ENCODE measurements around the gene SLC22A2.

The SLC22A2 gene

DNA sequence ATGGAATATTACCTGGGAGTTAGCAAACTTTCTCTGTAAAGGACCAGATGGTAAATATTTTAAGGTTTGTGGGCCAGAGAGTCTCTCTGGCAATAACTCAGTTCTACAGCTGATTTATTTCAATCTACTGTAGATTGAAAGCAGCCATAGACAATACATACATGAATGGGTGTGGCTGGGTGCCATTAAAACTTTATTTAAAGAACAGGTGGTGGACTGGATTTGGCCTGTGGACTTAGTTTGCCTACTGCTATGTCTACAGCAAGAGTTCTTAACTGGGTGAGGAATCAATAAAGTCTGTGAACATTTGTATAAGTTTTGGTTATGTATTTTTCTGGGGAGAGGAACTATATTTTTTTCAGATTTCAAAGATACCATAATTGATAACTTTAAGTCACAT is 55.1 kb downstream of the SLC22A2 start:
- DNase-seq, result no peak

DNA sequence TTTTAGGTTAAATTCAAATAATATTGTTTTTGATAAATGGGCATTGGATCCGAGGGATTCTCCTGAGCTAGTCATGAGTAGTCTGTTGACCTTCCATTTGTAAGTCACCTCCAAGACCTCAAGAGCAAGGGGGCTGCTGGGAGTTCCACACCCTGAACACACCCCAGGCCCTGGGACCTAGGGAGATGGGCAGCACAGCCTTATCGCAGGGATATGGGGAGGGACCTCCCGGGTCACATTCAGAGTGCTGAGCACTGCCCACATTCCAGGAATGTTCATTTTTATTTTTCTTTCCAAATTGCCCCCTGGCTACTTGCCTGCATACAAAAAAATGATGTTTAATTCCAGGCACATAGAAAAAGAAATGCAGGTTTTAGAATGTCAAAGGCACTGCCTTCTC is 55.5 kb downstream of the SLC22A2 start:
- no peak for DNase-seq

DNA sequence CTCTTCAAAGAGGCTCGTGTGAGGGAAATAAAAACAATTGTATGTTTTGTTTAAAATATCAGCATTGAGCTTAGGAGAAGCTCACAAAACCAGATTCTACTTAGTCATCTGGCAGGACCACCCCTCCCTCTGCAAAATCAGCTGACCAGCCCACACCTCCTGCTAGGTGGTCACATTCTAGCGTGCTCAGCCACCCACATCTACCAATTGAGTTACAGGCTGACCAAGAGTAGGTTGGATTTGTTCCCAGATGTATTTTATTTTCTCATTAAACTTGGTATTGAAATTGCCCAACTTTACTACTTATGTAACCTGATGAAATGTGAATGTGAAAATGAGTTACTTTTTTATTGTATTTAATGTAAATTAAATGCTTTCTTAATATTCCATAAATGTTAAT is 56.2 kb downstream of the SLC22A2 start:
- DNase-seq, result no peak

DNA sequence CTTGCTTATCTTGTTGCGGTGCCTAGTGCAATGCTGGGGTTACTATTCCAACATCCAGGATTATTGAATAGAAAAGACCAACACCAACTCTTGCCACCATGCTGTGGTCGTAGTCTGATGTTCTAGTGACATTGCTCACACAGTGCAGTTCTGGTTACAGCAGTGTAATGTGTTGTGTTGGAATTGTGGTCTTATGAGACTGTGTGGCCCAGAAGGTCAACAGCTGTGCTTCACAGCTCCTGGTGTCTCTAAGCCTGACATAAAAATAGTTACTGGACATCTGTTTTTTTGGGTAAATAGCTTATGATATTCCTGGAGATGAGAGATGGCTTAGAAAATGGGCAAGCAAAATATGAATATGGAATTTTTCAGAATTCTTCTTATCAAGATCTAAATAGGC is 57.6 kb downstream of the SLC22A2 start:
- DNase-seq, result no peak

DNA sequence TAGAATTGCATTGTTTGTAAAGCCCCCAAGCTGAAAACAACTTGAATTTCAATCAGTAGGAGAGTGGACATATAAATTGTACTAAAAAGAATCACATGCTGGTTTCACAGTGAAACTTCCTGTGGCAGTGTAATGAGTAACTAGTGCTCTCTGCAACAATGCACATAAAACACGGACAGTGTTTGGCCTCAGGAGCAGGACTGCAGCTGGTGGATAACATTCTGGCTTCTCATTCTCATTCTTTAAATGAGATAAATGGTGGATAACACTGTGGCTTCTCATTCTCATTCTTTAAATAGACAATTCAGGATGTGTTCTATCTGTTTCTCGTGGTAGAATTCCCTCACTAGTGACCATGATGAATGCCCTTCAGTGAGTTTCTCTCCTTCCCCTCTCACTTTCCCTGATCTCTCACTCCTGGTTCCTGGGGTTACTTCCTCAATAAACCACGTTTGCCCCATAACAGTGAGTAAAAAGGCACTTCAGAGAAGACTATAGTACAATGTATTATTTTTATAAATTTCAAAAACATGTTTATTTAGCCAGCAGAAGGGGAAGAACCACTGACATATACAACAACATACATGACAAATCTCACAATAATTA is 59.9 kb downstream of the SLC22A2 start:
- no peak for DNase-seq

DNA sequence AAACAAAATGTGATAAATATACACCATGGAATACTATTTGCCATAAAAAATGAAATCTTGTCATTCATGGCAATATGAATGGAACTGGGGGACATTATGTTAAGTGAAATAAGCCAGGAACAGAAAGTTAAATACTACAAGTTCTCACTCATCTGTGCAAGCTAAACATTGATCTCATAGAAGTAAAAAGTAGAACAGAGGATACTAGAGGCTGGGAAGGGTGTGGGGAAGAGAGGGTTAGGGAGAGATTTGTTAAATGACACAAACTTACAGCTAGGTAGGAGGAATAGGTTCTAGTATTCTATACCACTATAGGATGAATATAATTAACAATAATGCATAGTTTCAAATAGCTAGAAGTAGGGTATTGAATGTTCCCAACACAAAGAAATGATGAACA is 61.0 kb downstream of the SLC22A2 start:
- no peak for DNase-seq

DNA sequence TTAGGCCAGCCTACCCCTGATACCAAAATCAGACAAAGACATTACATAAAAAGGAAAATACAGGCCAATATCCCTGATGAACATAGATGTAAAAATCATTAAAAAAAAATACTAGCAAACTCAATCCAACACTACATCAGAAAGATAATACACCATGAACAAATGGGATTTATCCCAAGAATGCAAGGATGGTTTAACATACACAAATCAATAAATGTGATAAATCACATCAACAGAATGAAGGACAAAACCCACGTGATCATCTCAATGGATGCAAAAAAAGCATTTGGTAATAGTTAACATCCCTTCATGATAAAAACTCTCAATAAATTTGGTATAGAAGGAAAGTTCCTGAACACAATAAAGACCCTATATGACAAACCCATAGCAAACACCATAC is 63.8 kb downstream of the SLC22A2 start:
- DNase-seq, result no peak

DNA sequence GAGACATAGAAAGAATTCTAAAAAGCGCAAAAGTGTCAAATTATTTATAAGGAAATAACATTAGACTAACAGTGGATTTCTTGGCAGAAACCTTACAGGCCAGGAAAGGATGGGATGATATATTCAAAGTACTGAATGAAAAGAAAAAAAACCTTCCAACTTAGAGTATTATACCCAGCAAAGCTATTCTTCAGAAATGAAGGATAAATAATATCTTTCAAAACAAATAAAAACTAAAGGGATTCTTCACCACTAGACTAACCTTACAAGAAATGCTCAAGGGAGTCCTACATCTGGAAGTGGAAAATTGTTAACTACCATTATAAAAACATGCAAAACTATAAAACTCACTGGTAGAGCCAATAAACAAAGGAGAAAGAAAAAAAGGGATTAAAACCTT is 65.8 kb downstream of the SLC22A2 start:
- DNase-seq, result no peak

DNA sequence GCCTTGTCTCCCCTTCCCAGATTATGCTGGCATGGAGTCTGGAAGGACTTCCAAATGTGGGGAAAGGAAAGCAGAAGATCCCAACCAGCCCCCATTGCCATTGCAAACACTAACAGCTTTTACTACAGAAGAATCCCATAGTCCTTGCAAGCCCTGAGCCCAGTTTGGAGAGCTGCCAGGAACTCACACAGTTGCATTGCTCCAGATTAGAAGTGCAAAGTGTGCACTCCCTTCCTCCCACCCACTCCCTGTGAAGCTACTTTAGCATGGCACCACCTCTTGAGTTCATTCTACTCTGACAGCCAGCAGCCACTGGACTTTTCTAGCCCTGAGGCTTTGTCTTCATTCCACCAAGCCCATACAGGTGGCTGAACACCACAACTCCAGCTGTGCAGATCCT is 67.6 kb downstream of the SLC22A2 start:
- DNase-seq, result no peak

DNA sequence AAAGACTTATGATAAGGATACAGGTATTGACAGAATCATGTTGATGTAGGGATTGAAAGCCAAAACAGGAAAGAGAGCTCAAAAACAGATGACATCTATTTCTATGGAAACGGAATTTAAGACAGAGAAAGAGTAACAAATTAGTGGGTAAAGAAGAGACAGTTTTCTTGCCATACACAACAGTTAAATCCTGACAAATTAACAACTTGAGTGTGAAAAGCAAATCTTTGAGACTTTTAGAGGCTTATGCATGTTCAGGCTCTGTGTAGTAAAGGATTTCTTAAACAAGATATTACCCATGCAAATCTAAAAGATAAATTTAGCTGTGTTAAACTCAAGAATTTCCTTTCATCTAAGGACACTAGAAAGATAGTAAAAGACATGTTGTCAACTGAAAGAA is 68.5 kb downstream of the SLC22A2 start:
- DNase-seq, result no peak

DNA sequence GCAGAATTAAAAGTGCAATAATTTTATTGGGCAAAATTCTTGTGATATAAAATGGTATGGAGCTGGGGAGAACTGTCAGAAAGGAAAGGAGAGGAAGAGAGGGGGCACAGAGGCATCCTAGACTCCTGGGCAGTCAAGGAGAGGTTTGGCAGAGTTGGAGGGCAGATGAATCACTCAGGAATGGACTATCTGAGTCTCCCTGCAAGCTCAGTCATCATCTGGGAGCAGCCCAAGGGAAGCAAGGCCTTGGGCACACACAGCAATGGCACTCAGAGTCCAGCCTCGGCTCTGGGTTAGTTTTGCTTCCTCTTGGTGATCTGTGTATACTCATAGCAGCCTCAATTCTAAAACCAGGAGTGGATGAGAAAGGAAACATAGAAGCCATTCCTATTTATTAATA is 69.8 kb downstream of the SLC22A2 start:
- DNase-seq, result no peak

DNA sequence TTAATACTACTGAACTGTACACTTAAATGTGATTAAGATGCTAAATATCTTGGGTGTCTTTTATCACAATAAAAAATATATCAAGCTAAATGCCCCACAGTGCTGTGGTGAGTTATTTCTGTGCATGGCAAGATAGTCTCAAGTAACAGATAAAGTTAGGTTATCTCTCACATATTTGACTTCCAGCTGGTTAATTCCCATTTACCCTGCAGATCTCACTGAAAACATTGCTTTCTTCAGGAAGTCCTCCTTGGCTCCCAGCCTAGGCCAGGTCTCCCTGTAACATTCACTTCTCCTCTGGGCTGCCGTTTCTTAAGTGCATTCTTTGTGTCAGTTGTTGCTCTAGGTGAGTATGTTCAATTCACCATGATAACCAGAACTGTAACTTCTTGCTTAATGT is 77.9 kb downstream of the SLC22A2 start:
- DNase-seq, result no peak

DNA sequence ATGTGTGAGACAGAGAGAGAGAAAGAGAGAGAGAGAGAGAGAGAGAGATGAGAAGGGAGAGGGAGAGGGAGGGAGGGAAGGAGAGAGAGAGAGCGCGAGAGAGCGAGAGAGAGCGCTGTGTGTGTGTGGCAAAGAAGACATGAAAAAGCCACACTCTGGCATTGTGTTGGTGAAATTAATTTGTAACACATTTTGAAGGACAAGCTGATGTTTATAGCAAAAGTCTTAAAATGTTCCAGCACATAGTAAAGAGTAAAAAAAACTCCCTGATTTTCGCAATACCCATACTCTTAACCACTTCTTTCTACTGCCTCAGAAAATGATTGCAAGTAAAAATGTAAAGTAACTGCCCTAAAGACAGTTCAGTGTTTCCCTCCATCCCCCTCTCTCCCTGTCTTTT is 80.3 kb downstream of the SLC22A2 start:
- no peak for DNase-seq

DNA sequence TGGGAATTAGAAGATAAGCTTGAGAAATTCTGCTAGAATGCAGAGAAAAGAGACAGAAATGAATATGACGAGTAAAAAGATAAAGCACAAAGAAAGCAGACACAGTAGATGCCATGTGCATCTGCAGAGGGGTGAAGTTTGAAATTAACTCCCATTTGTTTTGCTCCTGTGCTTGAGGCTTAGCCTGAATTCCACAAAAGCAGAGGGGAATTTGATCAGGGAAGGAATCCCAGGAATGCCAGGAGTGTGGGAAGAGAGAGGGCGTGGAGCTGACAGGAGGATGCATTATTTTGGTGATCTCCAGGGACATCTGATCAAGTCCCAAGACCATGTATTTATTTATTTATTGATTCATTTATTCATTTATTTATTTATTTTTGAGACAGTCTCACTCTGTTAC is 81.4 kb downstream of the SLC22A2 start:
- no peak for DNase-seq

DNA sequence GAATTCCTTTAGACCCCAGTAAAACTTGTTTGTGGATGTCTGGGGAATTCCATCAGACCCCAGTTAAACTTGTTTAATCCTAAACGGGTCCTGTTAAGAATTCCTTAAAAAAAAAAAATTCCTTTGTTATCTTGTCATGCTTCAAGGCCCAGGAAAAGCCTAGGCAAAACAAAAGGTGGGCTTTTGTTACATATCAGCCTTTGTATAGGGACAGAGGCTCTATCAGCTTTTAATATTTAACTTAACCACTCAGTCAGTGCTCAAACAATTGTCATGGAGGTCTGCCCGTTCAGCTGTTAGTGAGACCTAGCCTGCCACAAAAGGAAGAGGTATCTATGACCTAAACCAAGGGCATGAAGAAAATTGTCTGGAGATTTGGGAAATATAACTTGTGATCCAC is 83.9 kb downstream of the SLC22A2 start:
- DNase-seq, result no peak

DNA sequence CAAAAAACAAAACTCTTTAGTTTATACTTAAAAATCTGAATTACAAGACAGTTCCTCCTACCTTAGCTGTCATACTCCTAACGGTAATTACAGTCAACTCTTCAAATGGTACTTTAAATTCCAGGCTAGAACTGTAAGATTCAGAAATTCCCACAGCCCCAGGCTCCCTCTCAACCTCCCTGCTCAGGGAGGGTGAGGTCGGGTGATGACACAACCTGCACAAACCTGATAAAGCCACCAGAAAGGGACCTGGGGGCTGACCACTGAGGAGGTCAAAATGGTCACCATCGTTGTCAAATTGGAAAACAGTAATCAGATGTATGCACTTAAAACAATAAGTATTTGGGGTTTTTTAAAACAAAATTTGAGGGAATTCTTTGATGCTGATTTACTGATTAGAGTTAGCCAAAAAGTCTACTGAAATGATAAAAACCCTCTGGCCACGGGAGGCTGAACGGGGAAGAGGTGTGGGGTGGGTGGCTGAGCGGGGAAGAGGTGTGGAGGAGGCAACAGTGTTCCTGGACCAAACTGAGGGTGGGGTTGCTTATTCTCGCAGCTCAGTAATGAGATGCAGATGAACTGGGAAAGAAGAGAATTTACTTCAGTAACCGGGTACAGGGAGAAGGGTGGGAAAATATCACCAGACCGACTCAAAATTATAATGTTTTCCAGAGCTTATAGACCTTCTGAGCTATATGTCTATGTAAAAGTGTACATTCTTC is 84.7 kb downstream of the SLC22A2 start:
- DNase-seq, result no peak

DNA sequence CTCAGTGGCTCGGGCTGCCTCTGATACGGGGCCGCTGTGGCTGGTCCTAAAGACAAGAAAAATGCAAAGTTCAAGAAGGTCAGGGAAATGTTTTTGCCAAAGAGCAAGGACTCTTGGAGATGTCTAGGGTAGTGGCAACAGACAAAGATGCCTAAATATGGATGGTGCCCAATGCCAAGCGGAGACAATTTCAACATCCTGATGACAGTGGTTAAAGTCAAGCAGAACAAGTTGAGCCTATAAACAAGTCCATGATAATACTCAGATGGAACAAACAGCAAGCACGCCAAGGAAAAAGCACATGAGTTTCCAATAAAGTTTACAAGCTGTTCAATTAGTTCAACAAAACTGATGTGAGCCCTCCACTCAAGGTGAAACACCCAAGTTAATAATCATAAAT is 85.9 kb downstream of the SLC22A2 start:
- no peak for DNase-seq

DNA sequence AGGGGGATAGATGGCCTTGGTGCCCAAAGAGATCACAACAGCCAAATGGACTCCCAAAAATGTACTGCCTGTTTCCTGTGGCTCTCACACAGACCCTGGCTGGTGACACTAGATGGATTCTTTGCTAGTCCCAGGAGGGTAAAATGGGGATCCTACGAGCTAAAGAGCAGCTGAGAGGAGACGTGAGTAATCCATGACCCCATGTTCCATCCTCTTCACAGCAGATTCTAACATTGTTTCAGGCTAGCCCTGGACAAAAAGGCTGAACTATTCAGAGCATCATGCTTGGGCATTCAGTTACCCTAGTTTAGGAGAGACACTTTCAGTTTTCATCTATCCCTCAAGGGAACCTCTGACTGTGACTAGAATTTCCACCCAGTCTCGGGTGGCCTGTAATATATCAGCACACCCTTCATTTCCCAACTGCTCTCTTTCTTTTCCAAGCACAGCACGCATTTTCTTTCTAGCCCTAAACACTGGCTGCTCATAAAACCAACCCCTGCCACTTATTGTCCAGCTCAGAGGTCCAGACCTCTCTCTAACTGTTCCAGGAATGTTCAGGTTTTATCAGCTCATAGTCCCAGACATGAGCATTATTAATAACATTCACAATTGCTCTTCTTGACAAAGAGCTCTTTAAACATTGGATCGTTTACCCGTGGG is 88.5 kb downstream of the SLC22A2 start:
- no peak for DNase-seq

DNA sequence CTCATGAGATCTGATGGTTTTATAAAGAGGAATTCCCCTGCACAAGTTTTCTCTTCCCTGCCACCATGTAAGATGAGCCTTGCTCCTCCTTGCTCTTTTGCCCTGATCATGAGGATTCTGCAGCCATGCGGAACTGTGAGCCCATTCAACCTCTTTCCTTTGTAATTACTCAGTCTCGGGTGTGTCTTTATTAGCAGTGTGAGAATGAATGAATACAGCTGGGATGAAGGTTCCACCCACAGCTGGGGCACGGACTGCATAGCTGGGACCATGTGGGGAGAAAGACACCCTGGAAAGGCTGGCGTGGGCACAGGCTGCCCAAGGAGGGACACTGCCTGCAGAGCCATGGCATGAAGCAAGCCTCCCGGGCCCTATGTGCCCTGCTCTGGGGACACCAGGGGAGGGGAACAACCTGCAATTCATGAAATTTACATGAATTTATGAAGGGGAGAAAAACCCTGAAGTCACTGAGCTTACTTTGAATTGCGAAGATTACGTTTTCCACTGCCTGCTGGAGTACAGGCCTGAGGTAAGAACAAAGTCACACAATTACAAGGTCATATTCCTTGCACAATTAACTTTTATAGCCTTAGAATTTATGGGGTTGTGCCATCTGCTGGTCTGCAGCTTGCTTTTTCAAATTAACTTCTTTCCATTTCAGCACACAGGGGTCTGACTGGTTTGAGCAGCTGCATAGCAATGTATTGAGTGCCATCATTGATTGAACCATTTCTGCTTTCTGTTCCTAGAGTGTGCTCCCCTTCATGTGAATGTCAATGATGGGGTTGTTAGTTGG is 90.8 kb downstream of the SLC22A2 start:
- DNase-seq, result no peak

Measured in SHP77 treated with DMSO at 0.1 percent for 48 hours (cell line).